K562 (cell line): Measurements from ENCODE around the gene ZNF234. TPM values are rescaled to one million over a fixed set of nuclear protein-coding genes. Genes with fewer than 3 reads are reported as not detected.

Source experiments
- CBX3 ChIP-seq, 2 experiments: IDR thresholded peaks; 1 replicate in 1 of 2; 2 replicates in 1 of 2; pipeline ENCODE4 v1.6.1; 2012; ENCODE audit warnings: inconsistent platforms in 2 of 2, low read length in 2 of 2, borderline replicate concordance in 1 of 2, control low read depth in 1 of 2
- CREBBP ChIP-seq: IDR thresholded peaks from one replicate; pipeline ENCODE4 v1.6.1; 2012; ENCODE audit warnings: low read depth, mild to moderate bottlenecking, control low read depth, inconsistent platforms, low read length
- FOXK1 ChIP-seq: sonication (generic); formaldehyde crosslinking; IDR thresholded peaks from 2 replicates; pipeline ENCODE4 v1.8.0; 2022; ENCODE audit warnings: missing genetic modification reagents, mild to moderate bottlenecking, borderline replicate concordance
- HLTF ChIP-seq: fragments of 450-650 bp; IDR thresholded peaks from 2 replicates; pipeline ENCODE4 v1.6.1; 2016
- KDM1A ChIP-seq, 2 experiments: fragments of 450-650 bp; IDR thresholded peaks; 2 replicates each; pipeline ENCODE4 v1.6.1; 2016; ENCODE audit warnings: mild to moderate bottlenecking in 2 of 2
- KLF16 ChIP-seq: IDR thresholded peaks from 2 replicates; pipeline ENCODE4 v1.6.1; 2016; ENCODE audit warnings: antibody characterized with exemption
- MGA ChIP-seq: fragments of 450-650 bp; IDR thresholded peaks from 2 replicates; pipeline ENCODE4 v1.6.1; 2016; ENCODE audit warnings: mild to moderate bottlenecking, moderate library complexity
- PCBP1 ChIP-seq: fragments of 200-400 bp; formaldehyde crosslinking; IDR thresholded peaks from 2 replicates; pipeline ENCODE4 v1.6.1; 2018; ENCODE audit warnings: mild to moderate bottlenecking, low read depth, low read length; ENCODE audit not compliant: poor library complexity, severe bottlenecking
- PHF8 ChIP-seq: fragments of 200-600 bp; sonication (generic); IDR thresholded peaks from 2 replicates; pipeline ENCODE4 v1.6.1; 2012; ENCODE audit warnings: mixed run types, mild to moderate bottlenecking, inconsistent platforms, low read length, moderate library complexity, borderline replicate concordance
- RAD51 ChIP-seq: fragments of 450-650 bp; IDR thresholded peaks from 2 replicates; pipeline ENCODE4 v1.7.1; 2016; ENCODE audit warnings: low read depth, mild to moderate bottlenecking, borderline replicate concordance
- RBM17 ChIP-seq: fragments of 200-400 bp; formaldehyde crosslinking; IDR thresholded peaks from 2 replicates; pipeline ENCODE4 v1.6.1; 2017; ENCODE audit warnings: low read depth, mild to moderate bottlenecking, low read length, borderline replicate concordance
- XRCC5 ChIP-seq: fragments of 200-400 bp; formaldehyde crosslinking; IDR thresholded peaks from 2 replicates; pipeline ENCODE4 v1.6.1; 2017; ENCODE audit warnings: low read depth, mild to moderate bottlenecking, low read length
- ZNF280B ChIP-seq: fragments of 250-450 bp; sonication (Bioruptor Pico); IDR thresholded peaks from 2 replicates; pipeline ENCODE4 v1.5.1; 2021; ENCODE audit warnings: mild to moderate bottlenecking
- polyA plus RNA-seq, 8 experiments: library from polyadenylated mRNA; depleted of rRNA in 4 of 8; stranded (reverse) in 5 of 8; unstranded in 3 of 8; fragments of >200 nt; fragmentation: Nextera tagmentation in 2 of 8; fragmentation: Illumina TruSeq in 1 of 8; extraction: Ambion mirVana in 2 of 8; extraction: Trizol in 1 of 8; gene quantifications; 2 replicates each; pipeline versions ENCODE4 v1.2.1 to v1.2.3, GENCODE V29; 2011 to 2014; ENCODE audit warnings: inconsistent platforms in 1 of 8, missing spikeins in 1 of 8
- total RNA-seq, 7 experiments: library from RNA; depleted of rRNA in 6 of 7; stranded (reverse); fragments of >200 nt in 6 of 7; fragmentation: Illumina TruSeq in 2 of 7; extraction: Trizol in 2 of 7; gene quantifications; 2 replicates each; pipeline versions ENCODE4 v1.2.1 to v1.2.3, GENCODE V29; 2011 to 2021; ENCODE audit warnings: low replicate concordance in 1 of 7

The ZNF234 gene
- total and polyA plus RNA-seq, 9 of the 15 experiments (the other 6 are each of a cell fraction or from before 2014, with no cell fraction given), result 0.82 to 2.9 (median 1.5) TPM

- no peak for TF ChIP-seq ZNF280B (CRISPR knock-in tag)
- peak; percentile 72 to 78 for TF ChIP-seq KDM1A (IDR thresholded peaks at IDR 0.05)
- no peak for TF ChIP-seq RBM17
- no peak for TF ChIP-seq RAD51
- peak; percentile 50; the same call in 1 of the 2 replicates for TF ChIP-seq MGA
- no peak for TF ChIP-seq HLTF
- TF ChIP-seq PHF8, result peak; percentile 32; the same call in 1 of the 2 replicates
- TF ChIP-seq KLF16, result no peak
- no peak for TF ChIP-seq CREBBP
- no peak for TF ChIP-seq PCBP1
- TF ChIP-seq XRCC5, result no peak
- TF ChIP-seq CBX3 (IDR thresholded peaks at IDR 0.05; ENCODE audit: borderline replicate concordance in 1 of 2, low read length in 2 of 2), result peak in 1 of 2 experiments; percentile 16; a peak in 1 of 3 replicates
- TF ChIP-seq FOXK1 (CRISPR knock-in tag), result no peak
Measured at GRCh38 chr19:44141191-44142058, at the start of gene ZNF234 (continued).
